TTC549 (cell line): ENCODE measurements around the gene SETD7.

Experiments
- FAIRE-seq: peaks from 2 replicates; lab custom pipeline; 2012; peaks lifted over from hg19 to GRCh38; lab: Jason Lieb, UNC

Gene SETD7

GRCh38 chr4:139556071-139556723 lies at the start of gene SETD7:
SETD7 (minus strand) TSS chr4:139556219; CDS start chr4:139556137, 82 bp downstream.
- no peak for FAIRE-seq

DNA sequence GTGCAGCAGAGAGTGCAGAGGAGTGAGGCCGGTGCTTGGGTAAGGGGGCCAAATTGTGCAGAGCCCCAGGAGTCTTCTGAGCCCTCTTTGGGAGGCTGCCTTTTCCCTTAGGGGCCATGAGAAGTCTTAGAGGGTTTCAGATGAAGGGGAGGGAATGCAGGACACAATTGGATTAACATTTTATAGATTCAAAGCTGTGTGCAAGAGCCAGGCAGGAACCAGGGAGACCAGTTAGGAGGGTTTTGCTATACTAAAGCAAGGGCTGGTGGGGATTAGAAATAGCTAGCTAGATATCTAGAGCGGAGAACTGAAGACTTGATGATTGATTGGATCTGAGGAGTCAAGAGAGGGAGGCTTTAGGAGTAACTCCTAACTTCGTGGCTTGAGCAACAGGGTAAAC lies 49.5 kb upstream of the SETD7 start:
- no peak for FAIRE-seq

GRCh38 chr4:139603576-139604410 lies 47.8 kb upstream of the SETD7 start:
- peak; percentile 7 for FAIRE-seq

GRCh38 chr4:139602776-139603360 lies 46.8 kb upstream of the SETD7 start:
- FAIRE-seq, result no peak

DNA sequence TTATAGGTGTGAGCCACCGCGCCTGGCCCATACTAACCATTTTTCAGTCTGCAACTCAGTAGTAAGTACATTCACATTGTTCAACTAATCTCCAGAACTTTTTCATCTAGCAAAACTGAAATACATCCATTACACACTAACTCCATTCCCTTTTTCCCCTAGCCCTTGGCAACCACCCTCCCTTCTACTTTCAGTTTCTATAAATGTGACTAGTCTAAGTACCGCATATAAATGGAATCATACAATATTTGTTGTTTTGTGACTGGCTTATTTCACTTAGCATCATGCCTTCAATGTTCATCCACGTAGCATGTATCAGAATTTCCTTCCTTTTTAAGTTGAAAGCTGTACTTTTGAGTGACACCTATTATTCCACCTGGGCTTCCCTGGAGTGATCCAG lies 44.6 kb upstream of the SETD7 start:
- no peak for FAIRE-seq

DNA sequence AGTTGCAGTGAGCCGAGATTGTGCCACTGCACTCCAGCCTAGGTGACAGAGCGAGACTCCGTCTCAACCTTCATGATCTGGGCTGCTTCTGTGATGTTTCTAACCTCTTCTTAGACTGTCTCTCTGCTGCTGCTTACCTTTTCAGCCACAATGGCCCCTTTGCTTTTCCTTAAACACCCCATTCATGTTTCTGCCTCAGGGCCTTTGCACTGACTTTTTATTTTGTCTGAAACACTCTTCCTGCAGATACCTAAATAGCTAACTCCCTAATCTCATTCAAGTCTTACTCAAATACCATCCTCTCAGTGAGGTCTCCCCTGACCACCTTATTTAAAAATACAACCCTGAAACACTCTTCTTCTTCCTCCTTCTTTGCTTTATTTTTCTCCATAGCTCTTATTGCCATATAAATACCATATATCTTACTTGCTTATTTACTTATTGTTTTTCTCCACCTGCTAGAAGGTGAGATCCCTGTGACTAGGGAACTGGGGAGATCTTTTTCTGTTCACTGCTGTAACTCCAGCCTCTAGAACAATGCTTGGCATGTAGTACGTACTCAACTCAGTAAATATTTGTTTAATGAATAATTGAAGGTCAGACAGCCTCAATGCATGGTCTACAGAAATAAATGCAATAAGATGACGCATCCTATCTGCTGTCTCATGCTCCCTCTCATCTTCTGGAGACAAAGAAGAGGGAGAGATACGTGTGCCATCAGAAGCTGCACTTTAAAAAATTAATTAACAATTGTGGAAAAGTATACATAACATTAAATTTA lies 43.8 kb upstream of the SETD7 start:
- no peak for FAIRE-seq

- no peak for FAIRE-seq
Observed at GRCh38 chr4:139599076-139599475, 43.1 kb upstream of the SETD7 start.

GRCh38 chr4:139596684-139597279 lies 40.8 kb upstream of the SETD7 start:
- no peak for FAIRE-seq

DNA sequence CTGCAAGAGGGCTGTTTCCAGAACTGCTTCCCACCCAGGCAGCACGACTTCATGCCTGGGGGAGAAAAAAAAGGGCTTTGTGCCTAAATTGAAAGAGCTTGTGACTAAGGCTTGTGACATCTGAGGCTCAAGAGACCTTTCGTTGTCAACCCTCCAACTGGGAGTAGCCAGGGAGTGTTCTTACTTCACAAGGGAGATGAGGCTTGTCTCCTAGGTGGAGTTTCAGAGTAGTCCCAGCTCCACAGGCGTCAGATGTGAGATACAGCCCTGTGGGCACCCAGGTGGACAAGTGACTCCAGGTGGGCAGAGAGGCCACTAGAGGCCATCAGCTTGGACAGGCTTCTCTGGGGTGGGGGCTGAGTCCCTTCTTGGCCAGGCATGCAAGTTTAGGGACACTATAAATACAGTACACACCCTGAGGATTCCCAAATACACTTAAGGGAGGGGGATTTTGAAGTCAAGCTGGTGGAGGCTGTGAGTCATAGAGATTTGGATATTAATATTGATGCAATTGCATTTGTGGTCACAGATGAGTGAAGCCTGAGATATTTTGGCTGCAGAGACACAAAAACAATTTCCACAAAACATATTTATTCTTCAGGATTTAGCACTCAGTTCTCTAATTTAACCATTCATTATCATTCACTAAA lies 40.1 kb upstream of the SETD7 start:
- no peak for FAIRE-seq

DNA sequence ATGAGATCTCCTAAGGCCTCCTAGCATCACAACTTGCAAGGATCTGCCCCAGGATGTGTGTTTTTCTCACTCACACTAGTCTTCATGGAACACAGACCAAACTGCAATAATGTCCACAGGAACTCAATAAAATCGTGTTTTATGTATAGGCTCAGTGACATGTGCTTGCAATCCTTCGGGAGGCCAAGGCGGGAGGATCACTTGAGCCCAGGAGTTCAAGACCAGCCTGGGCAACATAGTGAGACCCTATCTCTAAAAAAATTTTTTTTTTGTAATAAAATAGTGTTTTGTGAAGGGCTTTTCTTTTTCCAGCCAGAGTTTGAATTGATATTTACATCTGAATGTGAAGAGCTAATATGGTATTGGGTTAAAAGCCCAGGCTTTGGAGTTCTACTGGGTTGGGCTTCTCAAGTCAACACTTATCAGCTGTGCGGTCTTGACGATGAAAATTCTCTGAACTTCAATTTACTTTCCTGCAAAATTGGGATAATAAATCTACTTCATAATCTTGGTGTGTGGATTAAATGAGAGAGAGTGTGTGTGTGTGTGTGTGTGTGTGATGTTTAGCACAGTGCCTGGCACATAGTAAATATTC lies 38.7 kb upstream of the SETD7 start:
- FAIRE-seq, result no peak

DNA sequence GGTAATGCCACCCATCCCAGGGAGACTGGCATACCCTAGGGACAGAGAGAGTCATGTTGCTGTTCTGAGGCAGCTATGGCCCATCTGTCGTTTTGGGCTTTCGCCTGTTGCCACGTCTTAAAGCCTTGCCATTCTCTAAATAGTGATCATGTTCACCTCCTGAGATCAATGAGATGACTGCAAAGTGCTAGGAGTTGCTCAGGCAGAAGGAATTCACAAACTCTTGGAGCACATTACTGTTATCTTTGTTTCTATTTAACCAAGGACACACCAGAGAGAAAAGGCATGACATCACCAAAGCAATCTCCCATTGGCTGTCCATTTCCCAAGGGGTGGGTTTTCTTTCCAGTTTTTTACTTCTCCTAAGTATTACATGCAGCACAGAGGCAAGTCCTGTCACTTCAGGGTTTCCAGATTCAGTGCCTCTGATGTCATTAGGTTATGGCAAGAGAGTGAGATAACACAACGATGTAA lies 37.1 kb upstream of the SETD7 start:
- FAIRE-seq, result no peak

GRCh38 chr4:139589336-139590018 lies 33.5 kb upstream of the SETD7 start:
- FAIRE-seq, result no peak

DNA sequence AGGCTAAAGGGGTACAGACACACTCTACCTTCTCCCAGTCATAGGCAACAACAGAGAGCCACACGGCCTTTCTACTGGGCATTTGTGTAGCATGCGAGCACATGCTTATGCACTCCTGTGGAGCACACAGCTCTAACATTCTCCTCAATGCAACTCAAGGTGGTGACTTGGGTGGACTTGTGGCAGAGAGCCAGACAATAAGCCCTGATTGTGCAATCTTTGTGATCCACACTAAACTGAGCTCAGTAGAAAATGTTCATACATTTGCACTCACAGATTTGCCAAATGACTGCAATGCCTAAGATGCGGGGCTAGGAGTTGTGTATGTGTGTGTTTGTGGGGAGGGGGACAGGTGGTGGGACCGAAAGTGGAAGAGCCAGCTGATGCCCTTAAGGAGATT lies 31.4 kb upstream of the SETD7 start:
- no peak for FAIRE-seq

GRCh38 chr4:139585473-139585872 lies 29.5 kb upstream of the SETD7 start:
- FAIRE-seq, result no peak

DNA sequence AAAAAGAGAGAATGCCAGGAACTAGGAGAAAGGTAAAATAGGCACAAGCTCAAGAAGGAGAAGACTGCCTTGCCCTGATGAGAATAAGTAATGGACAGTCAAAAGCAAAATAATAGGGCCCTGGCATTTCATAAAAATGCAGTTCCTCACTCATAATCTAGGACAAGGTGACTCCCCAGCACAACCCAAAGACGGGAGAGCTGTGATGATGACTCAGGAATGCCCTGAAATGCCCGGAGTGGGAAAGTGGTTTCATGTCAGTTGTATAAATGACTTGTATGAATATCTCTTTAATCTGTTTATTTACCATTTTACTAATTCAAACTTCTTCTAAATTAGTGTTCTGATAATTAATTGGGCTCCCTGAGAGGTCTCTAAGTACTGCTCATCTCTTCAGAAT lies 28.8 kb upstream of the SETD7 start:
- FAIRE-seq, result no peak

DNA sequence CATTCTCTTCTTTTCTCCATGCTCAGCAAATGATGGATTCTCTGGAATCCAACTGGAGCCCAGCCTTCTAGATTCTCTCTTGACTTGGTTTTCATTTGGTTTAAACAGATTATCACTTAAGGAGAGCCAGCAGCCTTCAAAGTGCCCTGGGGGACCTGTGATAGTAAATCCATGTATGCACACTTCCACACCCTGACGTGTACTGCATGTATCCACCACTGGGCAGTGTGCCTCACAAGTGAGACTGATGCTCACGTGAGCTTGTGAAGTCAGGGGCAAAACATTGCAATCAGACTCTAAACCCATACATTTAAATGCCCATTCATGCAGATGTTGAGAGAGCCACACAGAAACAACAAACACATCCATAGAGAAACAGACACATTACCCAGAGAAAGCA lies 28.0 kb upstream of the SETD7 start:
- no peak for FAIRE-seq

- no peak for FAIRE-seq
Observed at GRCh38 chr4:139582044-139582443, 26.0 kb upstream of the SETD7 start.

DNA sequence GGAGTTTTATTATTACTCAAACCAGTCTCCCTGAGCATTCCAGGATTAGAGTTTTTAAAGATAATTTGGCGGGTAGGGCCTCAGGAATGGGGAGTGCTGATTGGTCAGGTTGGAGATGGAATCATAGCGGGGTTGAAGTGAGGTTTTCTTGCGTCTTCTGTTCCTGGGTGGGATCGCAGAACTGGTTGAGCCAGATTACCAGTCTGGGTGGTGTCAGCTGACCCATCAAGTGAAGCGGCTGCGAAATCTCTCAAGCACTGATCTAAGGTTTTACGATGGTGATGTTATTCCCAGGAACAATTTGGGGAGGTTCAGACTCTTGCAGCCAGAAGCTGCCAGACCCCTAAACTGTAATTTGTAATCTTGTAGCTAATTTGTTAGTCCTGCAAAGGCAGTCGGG lies 25.1 kb upstream of the SETD7 start:
- FAIRE-seq, result no peak

DNA sequence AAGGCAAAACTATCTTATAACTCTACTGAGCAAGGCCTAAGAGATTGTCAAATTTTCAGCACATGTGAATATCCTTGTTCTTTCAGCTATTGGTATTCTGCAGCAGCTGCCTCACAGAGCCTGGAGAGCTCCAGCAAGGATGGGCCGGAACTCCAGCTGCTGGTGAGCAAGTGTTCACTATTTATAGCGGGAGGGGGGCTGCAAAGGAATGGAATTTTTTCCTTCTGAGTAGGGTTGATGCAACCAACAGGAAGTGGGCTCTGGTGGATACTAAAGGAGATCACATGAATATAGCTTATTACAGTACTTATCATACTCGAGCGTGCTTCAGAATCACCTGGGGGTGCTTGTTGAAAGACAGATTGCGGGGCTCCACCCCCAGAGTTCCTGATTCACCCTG lies 20.2 kb upstream of the SETD7 start:
- FAIRE-seq, result no peak

DNA sequence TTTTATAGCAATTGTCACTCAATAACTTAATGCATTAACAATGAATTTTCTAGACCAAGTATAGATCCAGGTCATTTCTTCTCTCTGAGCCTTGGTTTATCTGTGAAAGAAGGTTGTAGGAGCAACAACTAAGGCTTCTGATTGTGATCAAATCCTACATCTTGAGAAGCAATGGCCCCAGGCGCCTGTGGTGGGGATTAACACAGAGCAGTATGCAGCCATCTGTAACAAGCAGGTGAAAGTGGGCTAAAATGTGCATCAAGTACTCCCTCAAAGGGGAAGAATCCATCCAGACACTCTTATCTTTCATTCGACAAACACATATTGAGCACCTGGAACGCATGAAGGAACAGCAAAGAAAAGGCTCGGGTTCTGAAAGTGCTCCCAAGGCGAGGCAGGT lies 19.1 kb upstream of the SETD7 start:
- no peak for FAIRE-seq

DNA sequence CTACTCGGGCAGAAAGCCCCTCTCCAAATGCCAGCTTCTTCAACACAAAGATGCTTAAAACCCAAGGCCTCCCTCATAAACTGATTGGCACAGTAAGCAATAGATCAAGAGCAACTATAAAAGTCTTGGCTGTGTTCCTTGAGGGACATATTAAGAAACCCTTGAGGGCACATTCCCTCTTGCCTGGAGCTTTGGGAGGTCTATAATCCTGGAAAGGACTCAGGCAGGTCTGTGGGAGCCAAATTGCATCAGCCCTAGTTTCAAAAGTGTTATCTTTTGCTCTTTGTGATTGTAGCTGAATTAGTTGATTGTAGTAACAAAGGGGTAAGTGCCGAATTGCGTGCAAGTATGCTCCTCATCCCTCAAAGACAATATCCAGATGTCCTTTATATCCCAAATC lies 18.6 kb upstream of the SETD7 start:
- FAIRE-seq, result no peak
